Fibroblast of the aortic adventitia (primary cell): ENCODE measurements around the gene GLI2. TPM values are rescaled to one million over a fixed set of nuclear protein-coding genes. Genes with fewer than 3 reads are reported as not detected.

ENCODE experiments used
- DNase-seq: peaks from one replicate; pipeline ENCODE4 v3.0.0-alpha.2; 2010; ENCODE audit warnings: low read depth
- H3K4me3 ChIP-seq: 2 replicates; pipeline ENCODE4 v1.5.1; 2011; ENCODE audit warnings: low read depth, mild to moderate bottlenecking, control low read depth, low read length, moderate library complexity
- CTCF ChIP-seq: IDR thresholded peaks from 2 replicates; pipeline ENCODE4 v1.5.1; 2011; ENCODE audit warnings: mild to moderate bottlenecking, low read length, control low read depth, inconsistent platforms; ENCODE audit not compliant: insufficient read depth
- total RNA-seq: library from RNA; depleted of rRNA; stranded (reverse); fragments of >200 nt; gene quantifications from 2 replicates; pipeline ENCODE4 v1.2.3, GENCODE V29; 2012; ENCODE audit warnings: low replicate concordance

Gene GLI2
- total RNA-seq, 1 donor: 5.3 TPM

GRCh38 chr2:120760446-120761135 lies 24.9 kb downstream of the GLI2 start:
- TF ChIP-seq CTCF: no peak
- no peak overlapping the region for H3K4me3 ChIP-seq
- DNase-seq: no peak

GRCh38 chr2:120761164-120761861 lies 25.6 kb downstream of the GLI2 start:
- no peak overlapping the region for H3K4me3 ChIP-seq
- no peak for TF ChIP-seq CTCF
- no peak for DNase-seq

- no peak for TF ChIP-seq CTCF
- no peak overlapping the region for H3K4me3 ChIP-seq
- no peak for DNase-seq
Observed at GRCh38 chr2:120761911-120762310, 26.2 kb downstream of the GLI2 start.

GRCh38 chr2:120762341-120763061 lies 26.8 kb downstream of the GLI2 start:
- no peak overlapping the region for H3K4me3 ChIP-seq
- no peak for TF ChIP-seq CTCF

GRCh38 chr2:120763508-120763907 lies 27.8 kb downstream of the GLI2 start:
- no peak for DNase-seq
- H3K4me3 ChIP-seq: no peak overlapping the region
- TF ChIP-seq CTCF: no peak

More at GRCh38 chr2:120762341-120763061, 26.8 kb downstream of the GLI2 start:
- DNase-seq: no peak

GRCh38 chr2:120763931-120764330 lies 28.3 kb downstream of the GLI2 start:
- DNase-seq: no peak
- no peak for TF ChIP-seq CTCF
- no peak overlapping the region for H3K4me3 ChIP-seq
